Sigmoid colon (tissue), 4 donors: Measurements from ENCODE around the gene DERA.

Source experiments
- CTCF ChIP-seq, 4 experiments: fragments of 450-650 bp in 3 of 4; fragments of 200-600 bp in 1 of 4; IDR thresholded peaks; one replicate each; pipeline ENCODE4 v1.5.1; 2016 to 2019; ENCODE audit warnings: antibody characterized with exemption in 4 of 4, mild to moderate bottlenecking in 3 of 4, moderate library complexity in 2 of 4
- EP300 ChIP-seq, 4 donors: sonication (generic); formaldehyde crosslinking; IDR thresholded peaks; one replicate each; pipeline ENCODE4 v1.6.1; 2017; ENCODE audit warnings: antibody characterized with exemption in 4 of 4
- POLR2A ChIP-seq, 2 donors: fragments of 450-650 bp; IDR thresholded peaks; one replicate each; pipeline ENCODE4 v1.6.1; 2016; ENCODE audit warnings: antibody characterized with exemption in 2 of 2, mild to moderate bottlenecking in 2 of 2, moderate library complexity in 2 of 2
- POLR2AphosphoS5 ChIP-seq, 4 donors: sonication (generic); formaldehyde crosslinking; IDR thresholded peaks; one replicate each; pipeline ENCODE4 v1.6.1; 2017; ENCODE audit warnings: antibody characterized with exemption in 4 of 4

GRCh38 chr12:15963271-15963670, 52.1 kb downstream of the DERA start:
- TF ChIP-seq CTCF (IDR thresholded peaks at IDR 0.05) = no peak
- TF ChIP-seq POLR2AphosphoS5 (IDR thresholded peaks at IDR 0.05) = no peak
- no peak for TF ChIP-seq POLR2A (IDR thresholded peaks at IDR 0.05)
- TF ChIP-seq EP300 (IDR thresholded peaks at IDR 0.05) = no peak
